Bladder microvascular endothelial cell (primary cell): Measurements from ENCODE around the gene SIPA1L3. TPM values are rescaled to one million over a fixed set of nuclear protein-coding genes. Genes with fewer than 3 reads are reported as not detected.

ENCODE experiments used
- total RNA-seq: library from RNA; depleted of rRNA; stranded (reverse); fragments of >200 nt; gene quantifications from 2 replicates; pipeline ENCODE4 v1.2.3, GENCODE V29; 2014

SIPA1L3 gene
- total RNA-seq, result 8.3 and 39.8 TPM in 2 replicates

GRCh38 chr19:37906869-37907734 lies at the start of gene SIPA1L3:
TSS of gene SIPA1L3 (plus strand) at chr19:37907208. CDS start at chr19:38081566, 174,358 bp downstream.

GRCh38 chr19:37905946-37906868 lies 801 bp upstream of the SIPA1L3 start, which contains the start of gene WDR87:
TSS of gene WDR87 (minus strand) at chr19:37906594. CDS start at chr19:37898239, 8,355 bp downstream.

GRCh38 chr19:38224014-38224862 lies 317.2 kb downstream of the SIPA1L3 start, which contains the start of gene DPF1:
TSS of gene DPF1 (minus strand) at chr19:38224222. CDS start at chr19:38224142, 80 bp downstream.

Other genes starting within 250 kb of the SIPA1L3 start
- 2.8 and 5.9 TPM in 2 replicates for gene ZNF607, start 187.4 kb upstream of the SIPA1L3 start, total RNA-seq
- gene ZNF573, start 127.6 kb upstream of the SIPA1L3 start, total RNA-seq, result 3.1 and 5.3 TPM in 2 replicates
- not detected in 2 replicates for gene WDR87, start 614 bp upstream of the SIPA1L3 start, total RNA-seq